ENCODE results near the gene SPTLC3.

The SPTLC3 gene

GRCh38 chr20:13041574-13042457, 33.0 kb downstream of the SPTLC3 start:
- no peak for FAIRE-seq
- TF ChIP-seq CTCF (IDR thresholded peaks at IDR 0.05; ENCODE audit: insufficient read depth, missing control alignments), result no peak
- no peak for DNase-seq (ENCODE audit: insufficient read length, low spot score)

GRCh38 chr20:13042458-13042794, 33.7 kb downstream of the SPTLC3 start:
- TF ChIP-seq CTCF (IDR thresholded peaks at IDR 0.05; ENCODE audit: insufficient read depth, missing control alignments), result no peak
- FAIRE-seq (no peak), DNase-seq (ENCODE audit: insufficient read length, low spot score) (no peak)

GRCh38 chr20:13046409-13046808, 37.6 kb downstream of the SPTLC3 start:
- TF ChIP-seq CTCF (IDR thresholded peaks at IDR 0.05; ENCODE audit: insufficient read depth, missing control alignments), result no peak
- DNase-seq (ENCODE audit: insufficient read length, low spot score) (no peak), FAIRE-seq (no peak)

- TF ChIP-seq CTCF (IDR thresholded peaks at IDR 0.05; ENCODE audit: insufficient read depth, missing control alignments), result no peak
- FAIRE-seq (no peak), DNase-seq (ENCODE audit: insufficient read length, low spot score) (no peak)
Observed at GRCh38 chr20:13054011-13054410, 45.2 kb downstream of the SPTLC3 start.

- no peak for DNase-seq (ENCODE audit: insufficient read length, low spot score)
- no peak for TF ChIP-seq CTCF (IDR thresholded peaks at IDR 0.05; ENCODE audit: insufficient read depth, missing control alignments)
- no peak for FAIRE-seq
Observed at GRCh38 chr20:13058666-13059389, 50.1 kb downstream of the SPTLC3 start.

GRCh38 chr20:13059398-13060136, 50.8 kb downstream of the SPTLC3 start:
- DNase-seq (ENCODE audit: insufficient read length, low spot score) (no peak), FAIRE-seq (no peak)
- no peak for TF ChIP-seq CTCF (IDR thresholded peaks at IDR 0.05; ENCODE audit: insufficient read depth, missing control alignments)
